K562 (cell line): ENCODE results near the gene FMNL2. TPM values are rescaled to one million over a fixed set of nuclear protein-coding genes. Genes with fewer than 3 reads are reported as not detected.

Source experiments
- ATF1 ChIP-seq, 2 experiments: fragments of 450-650 bp in 1 of 2; IDR thresholded peaks; 2 replicates each; pipeline ENCODE4 v1.6.1; 2016; ENCODE audit warnings: missing compliant biosample characterization in 1 of 2, missing genetic modification characterization in 1 of 2
- CBFA2T3 ChIP-seq: fragments of 450-650 bp; IDR thresholded peaks from 2 replicates; pipeline ENCODE4 v1.6.1; 2017
- CBX2 ChIP-seq: fragments of 200-600 bp; sonication (generic); IDR thresholded peaks from one replicate; pipeline ENCODE4 v1.6.1; 2012; ENCODE audit warnings: mild to moderate bottlenecking, low read length, inconsistent platforms; ENCODE audit not compliant: insufficient read depth, poor library complexity, severe bottlenecking
- CBX3 ChIP-seq, 2 experiments: IDR thresholded peaks; 1 replicate in 1 of 2; 2 replicates in 1 of 2; pipeline ENCODE4 v1.6.1; 2012; ENCODE audit warnings: inconsistent platforms in 2 of 2, low read length in 2 of 2, borderline replicate concordance in 1 of 2, control low read depth in 1 of 2
- PCBP2 ChIP-seq: fragments of 200-400 bp; formaldehyde crosslinking; IDR thresholded peaks from 2 replicates; pipeline ENCODE4 v1.6.1; 2018; ENCODE audit warnings: low read length, low read depth, mild to moderate bottlenecking, moderate library complexity; ENCODE audit not compliant: poor library complexity, severe bottlenecking
- PURB ChIP-seq: sonication (generic); formaldehyde crosslinking; IDR thresholded peaks from 2 replicates; pipeline ENCODE4 v1.9.0; 2021; ENCODE audit warnings: low read depth, mild to moderate bottlenecking, missing genetic modification reagents
- SMAD4 ChIP-seq: fragments of 250-450 bp; sonication (Bioruptor Pico); conservative IDR thresholded peaks from 2 replicates; pipeline ENCODE4 v1.8.0; 2021; ENCODE audit warnings: inconsistent platforms, mild to moderate bottlenecking, moderate library complexity
- SRSF3 ChIP-seq: fragments of 200-400 bp; formaldehyde crosslinking; IDR thresholded peaks from 2 replicates; pipeline ENCODE4 v1.6.1; 2016; ENCODE audit warnings: mild to moderate bottlenecking, low read length, moderate library complexity; ENCODE audit not compliant: insufficient read depth
- TAF9B ChIP-seq: fragments of 450-650 bp; IDR thresholded peaks from 2 replicates; pipeline ENCODE4 v1.6.1; 2018; ENCODE audit warnings: mild to moderate bottlenecking; ENCODE audit not compliant: partially characterized antibody
- ZBTB7A ChIP-seq: IDR thresholded peaks from 2 replicates; pipeline ENCODE4 v1.6.1; 2011; ENCODE audit warnings: low read depth, mild to moderate bottlenecking, low read length, moderate library complexity, borderline replicate concordance; ENCODE audit not compliant: control insufficient read depth
- ZNF184 ChIP-seq: sonication (generic); formaldehyde crosslinking; IDR thresholded peaks from 2 replicates; pipeline ENCODE4 v1.5.0; 2020; ENCODE audit warnings: missing genetic modification reagents
- ZNF282 ChIP-seq: sonication (generic); formaldehyde crosslinking; IDR thresholded peaks from 2 replicates; pipeline ENCODE4 v1.8.1; 2023; ENCODE audit warnings: missing genetic modification reagents
- polyA plus RNA-seq, 8 experiments: library from polyadenylated mRNA; depleted of rRNA in 4 of 8; stranded (reverse) in 5 of 8; unstranded in 3 of 8; fragments of >200 nt; fragmentation: Nextera tagmentation in 2 of 8; fragmentation: Illumina TruSeq in 1 of 8; extraction: Ambion mirVana in 2 of 8; extraction: Trizol in 1 of 8; gene quantifications; 2 replicates each; pipeline versions ENCODE4 v1.2.1 to v1.2.3, GENCODE V29; 2011 to 2014; ENCODE audit warnings: inconsistent platforms in 1 of 8, missing spikeins in 1 of 8
- total RNA-seq, 7 experiments: library from RNA; depleted of rRNA in 6 of 7; stranded (reverse); fragments of >200 nt in 6 of 7; fragmentation: Illumina TruSeq in 2 of 7; extraction: Trizol in 2 of 7; gene quantifications; 2 replicates each; pipeline versions ENCODE4 v1.2.1 to v1.2.3, GENCODE V29; 2011 to 2021; ENCODE audit warnings: low replicate concordance in 1 of 7
- TF ChIP-seq, protein P1 (sequence below), 2 experiments: fragments of 450-650 bp; formaldehyde crosslinking in 1 of 2; IDR thresholded peaks; 2 replicates each; pipeline versions ENCODE4 v1.4.0 to v1.6.1; 2014 to 2020; ENCODE audit warnings: mild to moderate bottlenecking in 2 of 2, borderline replicate concordance in 1 of 2, low read depth in 1 of 2
- TF ChIP-seq, protein P2 (sequence below): IDR thresholded peaks from 3 replicates; pipeline ENCODE4 v1.6.1; 2011; ENCODE audit warnings: borderline replicate concordance, mild to moderate bottlenecking; ENCODE audit not compliant: insufficient read length, insufficient read depth
- TF ChIP-seq, protein P3 (sequence below): fragments of 450-650 bp; IDR thresholded peaks from 2 replicates; pipeline ENCODE4 v1.6.1; 2017; ENCODE audit warnings: mild to moderate bottlenecking, moderate library complexity

FMNL2 gene
- total and polyA plus RNA-seq, 9 of the 15 experiments (the other 6 are each of a cell fraction or from before 2014, with no cell fraction given), result 0.15 to 0.49 (median 0.24) TPM; not detected in 1

DNA sequence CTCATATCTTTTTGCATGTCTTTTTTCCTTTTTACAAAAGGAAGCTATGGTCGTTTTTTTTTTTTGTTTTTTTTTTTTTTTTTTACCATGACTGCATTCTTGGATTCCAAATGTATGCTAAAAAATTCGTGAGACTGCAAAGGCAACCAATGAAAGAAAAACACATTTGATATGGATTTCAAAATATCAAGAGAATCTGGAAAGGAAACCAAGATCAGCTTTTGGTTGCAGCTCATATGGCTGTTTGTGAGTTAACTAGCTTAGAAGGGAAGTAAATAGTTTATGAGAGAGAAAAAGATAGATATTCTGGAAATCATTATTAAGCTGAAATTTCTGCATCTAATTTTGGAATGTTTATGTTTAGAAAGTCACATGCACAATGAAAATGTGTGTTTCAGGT, 272.0 kb downstream of the FMNL2 start (continued):
- TF ChIP-seq, protein P1, sequence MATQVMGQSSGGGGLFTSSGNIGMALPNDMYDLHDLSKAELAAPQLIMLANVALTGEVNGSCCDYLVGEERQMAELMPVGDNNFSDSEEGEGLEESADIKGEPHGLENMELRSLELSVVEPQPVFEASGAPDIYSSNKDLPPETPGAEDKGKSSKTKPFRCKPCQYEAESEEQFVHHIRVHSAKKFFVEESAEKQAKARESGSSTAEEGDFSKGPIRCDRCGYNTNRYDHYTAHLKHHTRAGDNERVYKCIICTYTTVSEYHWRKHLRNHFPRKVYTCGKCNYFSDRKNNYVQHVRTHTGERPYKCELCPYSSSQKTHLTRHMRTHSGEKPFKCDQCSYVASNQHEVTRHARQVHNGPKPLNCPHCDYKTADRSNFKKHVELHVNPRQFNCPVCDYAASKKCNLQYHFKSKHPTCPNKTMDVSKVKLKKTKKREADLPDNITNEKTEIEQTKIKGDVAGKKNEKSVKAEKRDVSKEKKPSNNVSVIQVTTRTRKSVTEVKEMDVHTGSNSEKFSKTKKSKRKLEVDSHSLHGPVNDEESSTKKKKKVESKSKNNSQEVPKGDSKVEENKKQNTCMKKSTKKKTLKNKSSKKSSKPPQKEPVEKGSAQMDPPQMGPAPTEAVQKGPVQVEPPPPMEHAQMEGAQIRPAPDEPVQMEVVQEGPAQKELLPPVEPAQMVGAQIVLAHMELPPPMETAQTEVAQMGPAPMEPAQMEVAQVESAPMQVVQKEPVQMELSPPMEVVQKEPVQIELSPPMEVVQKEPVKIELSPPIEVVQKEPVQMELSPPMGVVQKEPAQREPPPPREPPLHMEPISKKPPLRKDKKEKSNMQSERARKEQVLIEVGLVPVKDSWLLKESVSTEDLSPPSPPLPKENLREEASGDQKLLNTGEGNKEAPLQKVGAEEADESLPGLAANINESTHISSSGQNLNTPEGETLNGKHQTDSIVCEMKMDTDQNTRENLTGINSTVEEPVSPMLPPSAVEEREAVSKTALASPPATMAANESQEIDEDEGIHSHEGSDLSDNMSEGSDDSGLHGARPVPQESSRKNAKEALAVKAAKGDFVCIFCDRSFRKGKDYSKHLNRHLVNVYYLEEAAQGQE (IDR thresholded peaks at IDR 0.05; ENCODE audit: borderline replicate concordance), result no peak
- TF ChIP-seq, protein P1 (CRISPR knock-in tag; IDR thresholded peaks at IDR 0.05; ENCODE audit: low read depth), result no peak
- TF ChIP-seq, protein P2, sequence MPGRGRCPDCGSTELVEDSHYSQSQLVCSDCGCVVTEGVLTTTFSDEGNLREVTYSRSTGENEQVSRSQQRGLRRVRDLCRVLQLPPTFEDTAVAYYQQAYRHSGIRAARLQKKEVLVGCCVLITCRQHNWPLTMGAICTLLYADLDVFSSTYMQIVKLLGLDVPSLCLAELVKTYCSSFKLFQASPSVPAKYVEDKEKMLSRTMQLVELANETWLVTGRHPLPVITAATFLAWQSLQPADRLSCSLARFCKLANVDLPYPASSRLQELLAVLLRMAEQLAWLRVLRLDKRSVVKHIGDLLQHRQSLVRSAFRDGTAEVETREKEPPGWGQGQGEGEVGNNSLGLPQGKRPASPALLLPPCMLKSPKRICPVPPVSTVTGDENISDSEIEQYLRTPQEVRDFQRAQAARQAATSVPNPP, result no peak
- no peak for TF ChIP-seq SRSF3
- TF ChIP-seq, protein P3, sequence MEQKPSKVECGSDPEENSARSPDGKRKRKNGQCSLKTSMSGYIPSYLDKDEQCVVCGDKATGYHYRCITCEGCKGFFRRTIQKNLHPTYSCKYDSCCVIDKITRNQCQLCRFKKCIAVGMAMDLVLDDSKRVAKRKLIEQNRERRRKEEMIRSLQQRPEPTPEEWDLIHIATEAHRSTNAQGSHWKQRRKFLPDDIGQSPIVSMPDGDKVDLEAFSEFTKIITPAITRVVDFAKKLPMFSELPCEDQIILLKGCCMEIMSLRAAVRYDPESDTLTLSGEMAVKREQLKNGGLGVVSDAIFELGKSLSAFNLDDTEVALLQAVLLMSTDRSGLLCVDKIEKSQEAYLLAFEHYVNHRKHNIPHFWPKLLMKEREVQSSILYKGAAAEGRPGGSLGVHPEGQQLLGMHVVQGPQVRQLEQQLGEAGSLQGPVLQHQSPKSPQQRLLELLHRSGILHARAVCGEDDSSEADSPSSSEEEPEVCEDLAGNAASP, result no peak
- no peak for TF ChIP-seq SMAD4 (CRISPR knock-in tag)
- TF ChIP-seq ZNF282 (CRISPR knock-in tag), result no peak
- no peak for TF ChIP-seq ATF1 (CRISPR knock-in tag; IDR thresholded peaks at IDR 0.05)
- TF ChIP-seq ATF1 (tag; IDR thresholded peaks at IDR 0.05), result no peak
- no peak for TF ChIP-seq PURB (CRISPR knock-in tag)
- no peak for TF ChIP-seq CBX3 (IDR thresholded peaks at IDR 0.05; ENCODE audit: borderline replicate concordance in 1 of 2, low read length in 2 of 2)
- TF ChIP-seq CBX2, result no peak
- TF ChIP-seq PCBP2, result no peak
- TF ChIP-seq ZNF184 (CRISPR knock-in tag), result no peak
- TF ChIP-seq ZBTB7A, result no peak
- no peak for TF ChIP-seq TAF9B
- TF ChIP-seq CBFA2T3, result no peak
